NCI-H1105 (cell line): Measurements from ENCODE around the gene SBK3.
"Not testable (repeated sequence)": the region's sequence is repeated elsewhere in the genome, so short reads cannot be mapped to it uniquely, and the experiment has no call there.

Experiments
- DNase-seq: peaks from one replicate; lab custom pipeline; 2025; lab: John Stamatoyannopoulos, UW

SBK3 gene, protein sequence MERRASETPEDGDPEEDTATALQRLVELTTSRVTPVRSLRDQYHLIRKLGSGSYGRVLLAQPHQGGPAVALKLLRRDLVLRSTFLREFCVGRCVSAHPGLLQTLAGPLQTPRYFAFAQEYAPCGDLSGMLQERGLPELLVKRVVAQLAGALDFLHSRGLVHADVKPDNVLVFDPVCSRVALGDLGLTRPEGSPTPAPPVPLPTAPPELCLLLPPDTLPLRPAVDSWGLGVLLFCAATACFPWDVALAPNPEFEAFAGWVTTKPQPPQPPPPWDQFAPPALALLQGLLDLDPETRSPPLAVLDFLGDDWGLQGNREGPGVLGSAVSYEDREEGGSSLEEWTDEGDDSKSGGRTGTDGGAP

GRCh38 chr19:55545443-55545842, at the start of gene SBK3:
TSS of gene SBK3 (minus strand) at chr19:55545543. CDS start at chr19:55545543, 0 bp downstream.
- no peak for DNase-seq

DNA sequence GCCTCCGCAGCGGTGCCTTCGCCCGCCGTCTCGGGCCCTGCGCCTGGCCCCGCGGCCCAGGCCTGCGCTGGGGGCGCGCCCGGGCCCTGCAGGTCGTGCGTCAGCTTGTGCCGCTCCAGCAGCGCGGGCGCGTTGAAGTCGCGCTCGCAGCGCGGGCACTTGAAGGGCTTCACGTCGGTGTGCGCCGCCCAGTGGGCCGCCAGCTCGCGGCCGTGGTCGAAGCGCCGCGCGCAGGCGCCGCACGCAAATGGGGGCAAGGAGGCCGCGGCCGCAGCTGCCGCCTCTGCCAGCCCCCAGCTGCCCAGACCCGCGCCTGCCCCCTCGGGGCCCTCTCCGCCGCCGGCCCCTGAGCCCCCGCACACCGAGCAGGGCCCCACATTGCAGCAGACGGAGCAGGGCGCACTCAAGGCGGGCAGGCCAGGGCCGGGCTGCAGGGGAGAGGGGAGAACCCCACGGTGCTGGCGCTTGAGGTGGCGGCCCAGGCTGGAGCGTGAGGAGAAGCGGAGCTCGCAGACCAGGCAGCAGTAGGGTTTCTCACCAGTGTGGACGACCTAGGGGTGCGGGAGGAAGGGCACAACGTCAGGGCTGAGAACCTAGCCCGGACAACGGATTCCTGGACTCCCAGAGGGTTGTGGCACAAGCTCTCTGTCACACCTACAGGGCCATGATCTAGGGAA, 47.9 kb upstream of the SBK3 start:
- DNase-seq, result no peak

GRCh38 chr19:55592391-55593090, 47.2 kb upstream of the SBK3 start:
- DNase-seq, result no peak

- DNase-seq, result no peak
Observed at GRCh38 chr19:55591555-55591954, 46.2 kb upstream of the SBK3 start.

DNA sequence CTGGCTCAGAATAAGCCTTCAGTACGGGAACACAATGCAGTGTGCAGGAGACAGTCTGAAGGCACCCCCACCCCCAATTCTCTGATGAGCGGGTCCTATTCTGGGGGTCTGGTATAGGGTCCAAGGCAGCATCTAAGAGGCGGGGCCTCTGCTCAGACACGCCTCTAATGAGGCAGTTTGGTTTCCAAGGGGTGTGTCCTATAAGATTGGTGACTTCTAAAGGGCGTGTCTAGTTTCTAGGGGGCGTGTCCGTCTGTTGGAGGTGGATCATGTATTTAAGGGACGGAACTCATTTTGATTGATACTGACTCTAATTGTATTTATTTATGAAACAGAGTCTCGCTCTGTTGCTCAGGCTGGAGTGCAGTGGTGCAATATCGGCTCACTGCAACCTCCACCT, 45.3 kb upstream of the SBK3 start:
- no peak for DNase-seq

- DNase-seq, result no peak
Observed at GRCh38 chr19:55590109-55590508, 44.8 kb upstream of the SBK3 start.

GRCh38 chr19:55588738-55589137, 43.4 kb upstream of the SBK3 start:
- no peak for DNase-seq

- DNase-seq, result peak; percentile 98
Observed at GRCh38 chr19:55586976-55587668, 41.8 kb upstream of the SBK3 start.

DNA sequence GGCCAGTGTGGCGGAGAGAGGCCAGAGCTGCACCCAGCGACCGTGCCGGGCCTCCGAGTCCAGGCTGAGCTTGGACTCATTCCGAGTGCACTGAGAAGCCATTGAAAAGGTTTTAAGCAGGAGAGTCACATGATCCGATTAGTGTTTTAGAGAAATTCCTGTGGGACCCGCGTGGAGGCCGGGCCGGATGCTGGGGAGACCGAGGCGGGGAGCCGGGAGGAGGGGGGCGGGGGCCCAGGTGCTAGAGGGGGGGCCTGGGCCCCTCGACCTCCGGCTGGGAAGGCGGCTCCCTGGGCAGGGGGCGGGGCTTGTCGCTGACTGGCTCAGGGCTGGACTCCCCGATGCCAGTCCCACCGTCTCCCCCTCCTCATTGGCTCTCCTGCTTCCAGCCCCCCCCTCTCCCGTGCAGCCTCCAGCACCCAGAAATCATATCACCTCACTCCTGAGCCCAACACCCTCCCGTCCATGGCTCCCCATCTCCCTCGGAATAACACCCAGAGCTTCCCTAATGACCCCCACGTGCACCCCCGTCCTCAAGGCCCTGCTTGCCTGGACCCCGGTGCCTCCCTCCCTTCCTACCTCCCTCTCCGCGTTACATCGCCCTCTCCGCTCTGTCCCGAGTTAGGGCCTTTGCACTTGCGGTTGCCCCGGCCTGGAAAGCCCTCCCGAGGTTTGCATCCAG, 40.5 kb upstream of the SBK3 start:
- DNase-seq, result no peak

DNA sequence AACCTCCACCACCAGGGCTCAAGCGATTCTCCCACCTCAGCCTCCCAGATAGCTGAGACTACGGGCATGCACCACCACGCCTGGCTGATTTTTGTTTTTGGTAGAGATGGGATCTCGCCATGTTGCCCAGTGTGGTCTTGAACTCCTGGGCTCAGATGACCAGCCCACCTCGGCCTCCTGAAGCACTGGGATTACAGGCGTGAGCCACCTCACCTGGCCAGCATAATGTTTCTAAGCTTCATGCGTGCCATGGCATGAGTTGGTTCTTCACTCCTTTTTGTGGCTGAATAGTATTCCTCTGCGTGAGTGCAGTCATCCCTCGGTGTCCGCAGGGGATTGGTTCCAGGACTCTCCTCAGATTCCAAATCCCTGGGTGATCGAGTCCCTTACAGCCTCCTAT, 39.5 kb upstream of the SBK3 start:
- no peak for DNase-seq

DNA sequence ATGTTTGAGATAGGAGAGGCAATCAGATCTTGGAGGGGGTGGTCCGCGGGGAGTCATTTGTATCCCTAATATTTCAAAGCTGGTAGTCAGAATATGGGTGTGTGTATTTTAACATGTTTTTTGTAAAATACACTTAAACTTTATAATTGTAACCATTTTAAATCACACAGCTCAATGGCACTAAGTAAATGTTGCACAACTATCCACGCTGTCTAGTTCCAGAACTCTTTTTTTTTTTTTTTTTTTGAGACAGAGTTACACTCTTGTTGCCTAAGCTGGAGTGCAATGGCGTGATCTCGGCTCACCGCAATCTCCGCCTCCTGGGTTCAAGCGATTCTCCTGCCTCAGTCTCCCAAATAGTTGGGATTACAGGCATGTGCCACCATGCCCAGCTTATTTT, 38.6 kb upstream of the SBK3 start:
- DNase-seq, result not testable (repeated sequence)

DNA sequence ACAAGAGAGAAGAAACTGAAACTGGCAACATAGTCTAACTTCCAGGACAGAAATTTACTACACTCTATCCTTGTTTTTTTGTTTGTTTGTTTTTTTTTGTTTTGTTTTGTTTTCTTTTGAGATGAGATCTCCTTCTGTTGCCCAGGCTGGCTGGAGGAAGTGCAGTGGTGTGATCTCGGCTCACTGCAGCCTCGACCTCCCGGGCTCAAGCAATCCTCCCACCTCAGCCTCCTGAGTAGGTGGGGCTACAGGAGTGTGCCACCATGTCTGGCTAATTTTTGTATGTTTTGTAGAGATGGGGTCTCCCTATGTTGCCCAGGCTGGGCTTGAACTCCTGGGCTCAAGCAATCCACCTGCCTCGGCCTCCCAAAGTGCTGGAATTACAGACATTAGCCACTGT, 36.9 kb upstream of the SBK3 start:
- DNase-seq, result not testable (repeated sequence)

GRCh38 chr19:55581823-55582223, 36.5 kb upstream of the SBK3 start:
- no peak for DNase-seq

DNA sequence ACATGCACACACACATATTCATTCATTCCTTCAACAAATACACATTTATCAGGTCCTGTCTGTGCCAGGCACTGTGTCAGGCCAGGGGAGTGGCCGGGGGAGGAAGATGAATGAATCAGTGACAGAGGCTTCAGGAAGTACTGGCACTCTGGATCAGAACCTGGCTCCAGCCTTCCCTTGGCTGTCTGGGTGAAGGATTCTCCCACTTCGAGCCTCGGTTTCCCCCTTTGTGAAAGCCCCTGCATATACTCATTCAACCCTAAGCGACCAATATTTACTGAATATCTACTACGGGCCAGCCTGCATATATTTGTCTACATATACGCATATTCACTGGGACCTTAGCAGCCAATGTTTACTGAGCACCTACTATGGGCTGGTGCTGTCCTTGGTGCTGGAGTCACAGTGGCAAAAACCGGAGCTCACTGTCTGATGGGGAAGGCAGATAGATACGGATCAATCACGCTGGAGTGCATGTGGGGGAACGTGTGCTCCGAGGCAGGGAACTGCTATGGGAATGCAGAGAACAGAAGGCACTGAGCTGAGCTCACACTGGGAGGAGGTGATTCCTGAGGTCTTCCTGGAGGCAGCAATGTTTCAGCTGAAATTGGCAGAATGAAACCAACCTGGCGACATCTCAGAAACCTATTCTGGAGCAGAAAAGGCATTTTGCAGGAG, 35.9 kb upstream of the SBK3 start:
- no peak for DNase-seq

DNA sequence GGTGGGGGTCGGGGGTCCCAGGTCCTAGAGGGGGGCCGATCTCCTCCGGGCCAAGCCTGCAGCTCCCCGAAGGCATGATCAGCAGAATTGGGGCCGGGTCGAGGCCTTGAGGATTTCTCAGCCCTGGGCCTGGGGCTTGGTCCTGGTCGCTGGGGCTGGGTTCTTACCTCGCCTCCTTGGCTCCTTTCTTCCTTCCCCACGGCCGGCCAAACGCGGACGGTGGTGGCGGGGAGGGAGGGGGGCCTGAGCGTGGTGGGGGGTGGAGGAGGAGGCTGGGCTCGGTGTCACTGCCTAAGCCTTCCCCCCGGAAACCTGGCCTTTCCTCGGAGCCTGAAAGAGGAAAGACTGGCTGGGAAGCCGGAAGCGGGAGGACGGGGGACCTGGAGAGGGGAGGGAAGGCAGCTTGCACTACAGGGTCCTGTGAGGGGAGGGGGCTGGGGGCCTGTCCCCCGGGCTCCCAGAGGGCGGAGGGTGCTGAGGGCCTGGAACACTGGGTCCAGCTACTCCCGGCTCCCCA, 35.3 kb upstream of the SBK3 start, which contains the start of gene ZNF579:
Gene ZNF579 (minus strand): TSS at position 221 of the 517 bp plus-strand sequence. CDS start 1,209 bp downstream, outside the sequence.
- DNase-seq, result peak; percentile 94

DNA sequence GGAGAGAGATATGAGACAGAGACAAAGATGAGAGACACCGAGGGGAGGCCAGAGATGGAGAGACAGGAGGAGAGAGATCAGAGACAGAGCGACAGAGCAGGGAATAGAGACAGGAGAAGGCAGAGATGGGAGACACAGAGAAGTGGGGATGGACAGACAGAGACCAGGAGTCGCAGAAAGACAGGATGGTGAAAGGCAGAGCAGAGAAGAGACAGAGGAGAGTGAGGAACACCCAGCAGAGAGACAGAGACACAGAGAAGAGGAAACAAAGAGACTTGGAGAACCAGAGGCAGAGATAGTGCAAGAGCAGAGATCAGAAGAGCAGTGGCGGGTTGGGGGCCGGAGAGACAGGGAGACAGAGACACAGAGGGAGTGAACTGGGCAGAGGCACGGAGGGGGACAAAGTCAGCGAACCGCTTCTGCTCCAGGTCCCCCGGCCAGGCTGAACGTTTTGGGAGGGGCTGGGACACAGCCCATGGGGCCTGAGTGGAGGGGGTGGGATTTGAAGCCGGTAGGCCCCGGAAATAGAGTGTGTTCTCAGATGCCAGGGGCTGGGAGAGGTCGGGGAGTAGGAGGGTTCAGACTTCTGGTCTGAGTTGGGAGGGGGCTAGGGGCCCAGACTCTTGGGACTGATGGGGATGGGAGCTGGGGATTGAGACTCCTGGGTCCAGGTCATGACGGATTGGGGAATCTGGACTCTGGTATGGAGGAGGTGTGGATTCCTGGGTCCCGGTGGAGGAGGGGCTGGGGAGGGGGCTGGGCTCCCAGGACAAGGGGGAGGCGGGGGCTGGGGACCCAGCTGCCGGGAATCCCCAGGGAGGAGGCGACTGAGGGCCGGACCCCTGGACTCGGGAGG, 34.7 kb upstream of the SBK3 start:
- DNase-seq, result no peak

DNA sequence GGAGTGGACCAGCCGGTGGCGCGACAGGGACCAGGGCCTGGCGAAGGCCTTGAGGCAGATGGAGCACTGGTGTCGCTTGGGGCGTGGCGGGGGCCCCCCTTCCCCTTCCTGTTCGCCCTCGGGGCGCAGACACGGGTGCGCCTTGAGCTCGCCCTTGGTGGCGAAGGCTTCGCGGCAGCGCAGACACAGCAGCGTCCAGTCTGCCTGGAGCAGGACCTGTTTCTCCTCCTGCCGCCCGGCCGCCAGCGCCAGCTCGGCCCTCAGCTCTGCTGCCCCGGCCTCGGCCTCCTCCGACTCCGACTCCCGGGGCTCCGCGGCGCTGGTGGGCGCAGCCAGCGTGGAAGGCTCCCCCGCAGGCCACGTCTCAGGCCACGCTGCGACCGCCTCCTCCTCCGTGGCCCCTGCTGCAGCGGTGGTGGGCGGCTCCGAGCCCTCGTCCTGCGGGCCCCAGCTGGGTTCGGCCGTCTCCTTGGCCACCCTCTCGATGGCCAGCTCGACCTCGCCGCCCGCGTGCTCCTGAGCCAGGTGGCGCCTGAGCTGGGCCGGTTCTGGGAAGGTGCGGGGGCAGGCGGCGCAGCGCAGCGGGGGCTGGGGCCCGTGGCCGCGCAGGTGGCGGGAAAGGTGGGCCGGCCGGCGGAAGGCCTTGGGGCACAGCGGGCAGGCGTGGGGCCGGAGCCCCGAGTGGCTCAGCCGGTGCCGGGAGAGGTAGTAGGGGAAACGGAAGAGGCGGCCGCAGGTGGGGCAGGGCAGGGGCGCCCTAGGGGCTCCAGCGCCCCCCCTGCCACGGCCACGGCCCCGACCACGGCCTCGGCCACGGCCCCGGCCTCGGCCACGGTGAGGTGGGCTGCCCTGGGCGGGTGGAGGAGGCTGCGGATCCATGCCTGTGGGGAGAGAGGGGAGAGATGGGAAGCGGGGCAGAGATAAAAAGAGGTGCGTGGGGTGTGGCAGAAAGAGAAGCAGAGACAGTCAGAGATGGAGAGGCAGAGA, 33.7 kb upstream of the SBK3 start:
- no peak for DNase-seq

- no peak for DNase-seq
Observed at GRCh38 chr19:55578031-55578760, 32.9 kb upstream of the SBK3 start.
